ENCODE data around the gene BOC.

The BOC gene

GRCh38 chr3:113304856-113305540 lies 93.6 kb downstream of the BOC start:
- Histone ChIP-seq H3K27me3 (ENCODE audit: control insufficient read depth, low read length) (no peaks in the 10 kb centered on the region), H3K4me3 (ENCODE audit: low read length) (no peak overlapping the region), H4K20me1 (ENCODE audit: control insufficient read depth, insufficient read depth, low read depth, low read length) (no peaks in the 10 kb centered on the region), H3K79me2 (ENCODE audit: control insufficient read depth, low read length) (no peaks in the 10 kb centered on the region), H3K9me3 (ENCODE audit: control insufficient read depth, insufficient read depth, low read length) (no peaks in the 10 kb centered on the region), H3K4me1 (ENCODE audit: control insufficient read depth, low read length) (no peaks in the 10 kb centered on the region), H3K9me2 (replicated peaks; ENCODE audit: control insufficient read depth, low read length) (no peaks in the 10 kb centered on the region), H3K27ac (ENCODE audit: low read depth, low read length) (no peak overlapping the region), H3K4me2 (ENCODE audit: low read length) (no peak overlapping the region), H3F3A (ENCODE audit: control insufficient read depth, insufficient read depth) (no peaks in the 10 kb centered on the region), H3K36me3 (ENCODE audit: control insufficient read depth, low read length) (no peaks in the 10 kb centered on the region)
- TF ChIP-seq CTCF (IDR thresholded peaks at IDR 0.05; ENCODE audit: low read depth, low read length, poor library complexity, severe bottlenecking) (no peak), EZH2phosphoT487 (IDR thresholded peaks at IDR 0.05; ENCODE audit: borderline replicate concordance, low read length) (no peak)

GRCh38 chr3:113310960-113311359 lies 99.6 kb downstream of the BOC start:
- Histone ChIP-seq H4K20me1 (ENCODE audit: control insufficient read depth, insufficient read depth, low read depth, low read length) (no peaks in the 10 kb centered on the region), H3K9me3 (ENCODE audit: control insufficient read depth, insufficient read depth, low read length) (peaks cover 9% of the 10 kb centered on the region)

GRCh38 chr3:113312416-113312815 lies 101.1 kb downstream of the BOC start:
- H3K4me3 ChIP-seq (ENCODE audit: low read length) = no peak overlapping the region

More at GRCh38 chr3:113310960-113311359, 99.6 kb downstream of the BOC start:
- H3K4me3 ChIP-seq (ENCODE audit: low read length) = no peak overlapping the region
- H3K27ac ChIP-seq (ENCODE audit: low read depth, low read length) = no peak overlapping the region
- TF ChIP-seq CTCF (IDR thresholded peaks at IDR 0.05; ENCODE audit: low read depth, low read length, poor library complexity, severe bottlenecking) = no peak
- TF ChIP-seq EZH2phosphoT487 (IDR thresholded peaks at IDR 0.05; ENCODE audit: borderline replicate concordance, low read length) = no peak
- H3K4me2 ChIP-seq (ENCODE audit: low read length) = no peak overlapping the region
- no peaks in the 10 kb centered on the region for H3K27me3 ChIP-seq (ENCODE audit: control insufficient read depth, low read length)
- H3K36me3 ChIP-seq (ENCODE audit: control insufficient read depth, low read length) = no peaks in the 10 kb centered on the region
- H3K4me1 ChIP-seq (ENCODE audit: control insufficient read depth, low read length) = no peaks in the 10 kb centered on the region
- no peaks in the 10 kb centered on the region for H3F3A ChIP-seq (ENCODE audit: control insufficient read depth, insufficient read depth)
- H3K9me2 ChIP-seq (replicated peaks; ENCODE audit: control insufficient read depth, low read length) = no peaks in the 10 kb centered on the region
- H3K79me2 ChIP-seq (ENCODE audit: control insufficient read depth, low read length) = no peaks in the 10 kb centered on the region

More at GRCh38 chr3:113312416-113312815, 101.1 kb downstream of the BOC start:
- no peaks in the 10 kb centered on the region for H3K4me1 ChIP-seq (ENCODE audit: control insufficient read depth, low read length)
- no peak overlapping the region for H3K27ac ChIP-seq (ENCODE audit: low read depth, low read length)
- no peaks in the 10 kb centered on the region for H3F3A ChIP-seq (ENCODE audit: control insufficient read depth, insufficient read depth)
- no peaks in the 10 kb centered on the region for H3K79me2 ChIP-seq (ENCODE audit: control insufficient read depth, low read length)
- no peak overlapping the region for H3K4me2 ChIP-seq (ENCODE audit: low read length)
- H3K27me3 ChIP-seq (ENCODE audit: control insufficient read depth, low read length) = no peaks in the 10 kb centered on the region
- peaks cover 9% of the 10 kb centered on the region for H3K9me3 ChIP-seq (ENCODE audit: control insufficient read depth, insufficient read depth, low read length)
- H3K9me2 ChIP-seq (replicated peaks; ENCODE audit: control insufficient read depth, low read length) = no peaks in the 10 kb centered on the region
- no peaks in the 10 kb centered on the region for H4K20me1 ChIP-seq (ENCODE audit: control insufficient read depth, insufficient read depth, low read depth, low read length)
- TF ChIP-seq CTCF (IDR thresholded peaks at IDR 0.05; ENCODE audit: low read depth, low read length, poor library complexity, severe bottlenecking) (no peak), EZH2phosphoT487 (IDR thresholded peaks at IDR 0.05; ENCODE audit: borderline replicate concordance, low read length) (no peak)
- no peaks in the 10 kb centered on the region for H3K36me3 ChIP-seq (ENCODE audit: control insufficient read depth, low read length)

Data from DOHH2 (cell line).